MCF 10A (cell line): Measurements from ENCODE around the gene SPATA2. TPM values are rescaled to one million over a fixed set of nuclear protein-coding genes. Genes with fewer than 3 reads are reported as not detected.

Experiments used
- BruUV-seq: library from RNA; stranded (reverse); fragments of 400-500 nt; replicated peaks from 2 replicates; lab custom pipeline; 2021; lab: Mats Ljungman, UMichigan
- CTCF ChIA-PET: fragments of 300-600 bp; sonication (Branson Sonifier 250); formaldehyde crosslinking; extraction: SDS; loops from one replicate; lab custom pipeline; 2021; ENCODE audit warnings: antibody characterized with exemption, inconsistent platforms; lab: Yijun Ruan, JAX
- POLR2A ChIA-PET: fragments of 300-600, 350-650 bp; sonication (Branson Sonifier 250); formaldehyde crosslinking; extraction: SDS; loops from one replicate; lab custom pipeline; 2020; ENCODE audit warnings: antibody characterized with exemption, inconsistent platforms; lab: Yijun Ruan, JAX
- DNase-seq: peaks from one replicate; pipeline ENCODE4 v3.0.0-alpha.2; 2018; ENCODE audit not compliant: unreplicated experiment
- H3K27ac Mint-ChIP-seq: one replicate; pipeline ENCODE4 v1.8.0; 2022; ENCODE audit warnings: mild to moderate bottlenecking, low read depth, mixed read lengths; ENCODE audit not compliant: unreplicated experiment
- H3K27me3 Mint-ChIP-seq: one replicate; pipeline ENCODE4 v1.8.0; 2022; ENCODE audit warnings: mixed read lengths; ENCODE audit not compliant: insufficient read depth, unreplicated experiment
- H3K36me3 Mint-ChIP-seq: one replicate; pipeline ENCODE4 v1.8.0; 2022; ENCODE audit warnings: mild to moderate bottlenecking, moderate library complexity, mixed read lengths; ENCODE audit not compliant: insufficient read depth, unreplicated experiment
- H3K4me1 Mint-ChIP-seq: one replicate; pipeline ENCODE4 v1.8.0; 2022; ENCODE audit warnings: mixed read lengths; ENCODE audit not compliant: insufficient read depth, unreplicated experiment
- H3K4me3 Mint-ChIP-seq: one replicate; pipeline ENCODE4 v1.8.0; 2022; ENCODE audit warnings: mild to moderate bottlenecking, moderate library complexity, mixed read lengths; ENCODE audit not compliant: unreplicated experiment
- H3K9me3 Mint-ChIP-seq: one replicate; pipeline ENCODE4 v1.8.0; 2022; ENCODE audit warnings: mixed read lengths; ENCODE audit not compliant: unreplicated experiment
- CTCF ChIP-seq: fragments of 200-600 bp; IDR thresholded peaks from one replicate; pipeline ENCODE4 v1.8.0; 2022; ENCODE audit warnings: antibody characterized with exemption, mild to moderate bottlenecking; ENCODE audit not compliant: unreplicated experiment
- intact Hi-C: fragments of 100-400 bp; cut with micrococcal nuclease; formaldehyde crosslinking; loops from 2 replicates; pipeline ENCODE4 v1.14.1; 2022
- total RNA-seq: library from RNA; stranded (reverse); gene quantifications from 2 replicates; pipeline ENCODE4 v1.2.3, GENCODE V29; 2022

The SPATA2 gene
- total RNA-seq, 1 experiment from 2014 or later: 5.5 TPM

- no TSS peak for BruUV-seq
- Mint-ChIP-seq H3K4me3 (no peak overlapping the region), H3K36me3 (peaks cover 73% of the 10 kb centered on the region), H3K27me3 (no peaks in the 10 kb centered on the region), H3K9me3 (no peaks in the 10 kb centered on the region), H3K4me1 (peaks cover 11% of the 10 kb centered on the region), H3K27ac (no peak overlapping the region)
- POLR2A ChIA-PET: interaction anchor here (1.3 kb wide), 1 partner anchor 16 kb away, joined by 3 read pairs; no protein-coding TSS in a partner anchor
- intact Hi-C loops: no loop called here
- CTCF ChIA-PET: interaction anchor here (0.6 to 1.5 kb wide), 2 partner anchors 10 to 23 kb away, joined by 4 to 5 read pairs; no protein-coding TSS in a partner anchor
- no peak for DNase-seq
- no peak for TF ChIP-seq CTCF
Observed at GRCh38 chr20:49955167-49955566, 39.8 kb upstream of the SPATA2 start.

- no peaks in the 10 kb centered on the region for H3K27me3 Mint-ChIP-seq
- no peak overlapping the region for H3K27ac Mint-ChIP-seq
- BruUV-seq: no TSS peak
- H3K9me3 Mint-ChIP-seq: no peaks in the 10 kb centered on the region
- no peak overlapping the region for H3K4me3 Mint-ChIP-seq
- ChIA-PET CTCF (interaction anchor here (0.6 to 3.3 kb wide), 4 partner anchors 27 to 609 kb away, joined by 3 to 12 read pairs (median 4); no protein-coding TSS in a partner anchor), POLR2A (interaction anchor here (1.1 to 1.5 kb wide), 2 partner anchors 13 to 14 kb away, joined by 4 to 11 read pairs; no protein-coding TSS in a partner anchor)
- peak; percentile 42 for DNase-seq
- peaks cover 93% of the 10 kb centered on the region for H3K36me3 Mint-ChIP-seq
- peaks cover 11% of the 10 kb centered on the region for H3K4me1 Mint-ChIP-seq
- intact Hi-C loops: no loop called here
- no peak for TF ChIP-seq CTCF
Observed at GRCh38 chr20:49951151-49951550, 35.8 kb upstream of the SPATA2 start.

- H3K27me3 Mint-ChIP-seq: no peaks in the 10 kb centered on the region
- no peak for TF ChIP-seq CTCF
- DNase-seq: no peak
- no peaks in the 10 kb centered on the region for H3K9me3 Mint-ChIP-seq
- no peak overlapping the region for H3K27ac Mint-ChIP-seq
- peaks cover 11% of the 10 kb centered on the region for H3K4me1 Mint-ChIP-seq
- CTCF ChIA-PET: interaction anchor here (3.3 kb wide), 1 partner anchor 29 kb away, joined by 12 read pairs; no protein-coding TSS in a partner anchor
- H3K4me3 Mint-ChIP-seq: no peak overlapping the region
- POLR2A ChIA-PET: interaction anchor here (0.6 to 1.3 kb wide), 2 partner anchors 10 to 221 kb away, joined by 4 to 5 read pairs; no protein-coding TSS in a partner anchor
- peaks cover 99% of the 10 kb centered on the region for H3K36me3 Mint-ChIP-seq
- intact Hi-C loops: no loop called here
- no TSS peak for BruUV-seq
Observed at GRCh38 chr20:49948809-49949507, 33.6 kb upstream of the SPATA2 start.

- Mint-ChIP-seq H3K9me3 (no peaks in the 10 kb centered on the region), H3K27ac (no peak overlapping the region), H3K4me1 (peaks cover 11% of the 10 kb centered on the region), H3K36me3 (peaks cover 98% of the 10 kb centered on the region), H3K4me3 (no peak overlapping the region), H3K27me3 (no peaks in the 10 kb centered on the region)
- no peak for TF ChIP-seq CTCF
- BruUV-seq: no TSS peak
- POLR2A ChIA-PET: interaction anchor here (3.6 kb wide), 1 partner anchor 11 kb away, joined by 24 read pairs; the partner anchor contains the start of gene RNF114
- DNase-seq: no peak
- CTCF ChIA-PET: interaction anchor here (0.6 to 3.3 kb wide), 3 partner anchors 26 to 123 kb away, joined by 4 to 12 read pairs (median 10); no protein-coding TSS in a partner anchor
- intact Hi-C loops: no loop called here
Observed at GRCh38 chr20:49948178-49948577, 32.8 kb upstream of the SPATA2 start.
